ENCODE data around the gene KCNJ15.

DNA sequence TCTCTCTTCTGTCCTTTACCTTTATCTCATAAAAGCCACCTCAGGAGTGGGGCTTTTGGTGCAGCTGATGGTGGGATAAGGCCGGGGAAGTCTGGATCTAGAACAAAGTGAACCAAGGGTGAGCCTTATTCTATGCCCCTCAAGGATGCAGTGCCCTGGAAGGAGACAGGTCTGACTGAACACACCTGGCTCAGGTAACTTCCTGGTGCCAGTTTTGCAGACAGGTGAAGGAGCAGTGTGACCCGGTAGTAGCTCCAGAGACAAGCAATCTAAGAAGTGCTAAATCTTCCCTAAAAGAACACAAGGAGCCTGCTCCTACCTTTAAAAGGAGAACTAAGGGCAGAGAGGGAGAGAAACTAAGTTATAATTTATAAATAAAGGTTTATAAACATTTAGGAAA, 2.9 kb downstream of the KCNJ15 start:
- no peak for TF ChIP-seq EZH2 (IDR thresholded peaks at IDR 0.05; ENCODE audit: insufficient read depth, low read length)
- TF ChIP-seq, protein P1, sequence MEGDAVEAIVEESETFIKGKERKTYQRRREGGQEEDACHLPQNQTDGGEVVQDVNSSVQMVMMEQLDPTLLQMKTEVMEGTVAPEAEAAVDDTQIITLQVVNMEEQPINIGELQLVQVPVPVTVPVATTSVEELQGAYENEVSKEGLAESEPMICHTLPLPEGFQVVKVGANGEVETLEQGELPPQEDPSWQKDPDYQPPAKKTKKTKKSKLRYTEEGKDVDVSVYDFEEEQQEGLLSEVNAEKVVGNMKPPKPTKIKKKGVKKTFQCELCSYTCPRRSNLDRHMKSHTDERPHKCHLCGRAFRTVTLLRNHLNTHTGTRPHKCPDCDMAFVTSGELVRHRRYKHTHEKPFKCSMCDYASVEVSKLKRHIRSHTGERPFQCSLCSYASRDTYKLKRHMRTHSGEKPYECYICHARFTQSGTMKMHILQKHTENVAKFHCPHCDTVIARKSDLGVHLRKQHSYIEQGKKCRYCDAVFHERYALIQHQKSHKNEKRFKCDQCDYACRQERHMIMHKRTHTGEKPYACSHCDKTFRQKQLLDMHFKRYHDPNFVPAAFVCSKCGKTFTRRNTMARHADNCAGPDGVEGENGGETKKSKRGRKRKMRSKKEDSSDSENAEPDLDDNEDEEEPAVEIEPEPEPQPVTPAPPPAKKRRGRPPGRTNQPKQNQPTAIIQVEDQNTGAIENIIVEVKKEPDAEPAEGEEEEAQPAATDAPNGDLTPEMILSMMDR (IDR thresholded peaks at IDR 0.05; ENCODE audit: insufficient read depth, low read depth, low read length) = no peak

Data from astrocyte (in vitro differentiated cells and primary cell).